Stimulated activated CD8-positive, alpha-beta memory T cell treated with anti-CD3 and anti-CD28 coated beads, Interleukin-15, amount 100 ng/mL, for 48 hours (primary cell): ENCODE data around the gene PAM.

Source experiments
- DNase-seq, 2 donors: peaks; one replicate each; pipeline ENCODE4 v3.0.0-alpha.2; 2020; ENCODE audit warnings: low read depth in 2 of 2

Gene PAM

GRCh38 chr5:102937894-102938293 lies 182.8 kb downstream of the PAM start:
- no peak for DNase-seq

- DNase-seq: no peak
Measured at GRCh38 chr5:102941111-102941510, 186.0 kb downstream of the PAM start.

DNA sequence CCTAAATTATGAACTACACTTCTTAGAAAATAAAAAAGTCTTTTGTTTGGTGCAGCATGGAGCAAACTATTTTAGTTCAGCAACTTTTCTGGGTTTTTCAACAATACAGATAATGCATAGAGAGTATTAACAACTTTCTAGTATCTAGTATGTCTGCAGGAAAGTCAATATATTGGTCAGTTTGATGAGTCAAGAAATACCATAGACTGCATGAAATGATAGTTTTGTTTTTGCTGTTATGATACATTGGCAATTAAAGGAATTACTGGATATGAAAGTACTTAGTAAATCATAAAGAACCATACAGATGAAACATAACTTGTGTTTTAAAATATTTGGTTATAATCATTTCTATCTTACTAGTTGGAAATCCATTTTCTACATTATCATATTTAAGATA lies 191.3 kb downstream of the PAM start:
- DNase-seq: no peak

DNA sequence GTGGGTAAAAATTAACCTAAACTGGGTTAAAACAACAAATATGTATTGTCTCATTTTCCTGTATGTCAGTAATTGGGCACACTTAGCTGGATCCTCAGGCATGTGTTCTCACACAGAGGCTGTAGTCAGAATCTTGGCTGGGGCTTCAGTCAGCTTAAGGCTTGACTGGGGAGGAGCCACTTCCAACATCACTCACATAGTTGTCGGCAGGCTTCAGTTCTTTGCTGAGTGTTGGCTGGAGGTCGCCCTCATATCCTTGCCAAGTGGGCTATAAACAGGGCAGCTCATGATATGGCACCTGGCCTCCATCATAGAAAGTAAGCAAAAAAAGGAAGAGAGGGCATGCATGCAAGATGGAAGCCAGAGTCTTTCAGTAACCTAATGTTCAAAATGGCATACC lies 191.9 kb downstream of the PAM start:
- DNase-seq: no peak

GRCh38 chr5:102955488-102955887 lies 200.4 kb downstream of the PAM start:
- DNase-seq: no peak

- DNase-seq: no peak
Measured at GRCh38 chr5:102956599-102956998, 201.5 kb downstream of the PAM start.

GRCh38 chr5:102957141-102957540 lies 202.0 kb downstream of the PAM start:
- DNase-seq: no peak

- DNase-seq: no peak
Measured at GRCh38 chr5:102958481-102959011, 203.4 kb downstream of the PAM start.

DNA sequence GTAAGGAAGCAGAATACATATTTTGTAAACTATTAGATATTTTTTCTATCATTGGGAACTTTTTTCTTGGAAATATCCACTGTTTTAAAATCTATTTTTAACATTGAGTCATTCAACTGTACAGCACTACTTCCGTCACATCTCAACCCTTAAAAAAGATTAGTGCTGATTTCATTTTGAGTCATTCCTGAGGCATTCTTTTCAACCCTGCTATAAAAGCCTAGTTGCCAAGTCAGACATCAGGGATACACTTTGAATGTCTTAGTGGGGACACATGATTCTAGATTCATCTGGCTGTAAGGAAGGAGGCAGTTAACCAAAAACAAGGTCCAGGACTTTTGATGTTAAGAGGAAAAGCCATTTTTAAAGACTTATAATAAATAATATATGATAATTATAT lies 203.9 kb downstream of the PAM start:
- no peak for DNase-seq

GRCh38 chr5:102961671-102962070 lies 206.6 kb downstream of the PAM start:
- DNase-seq: no peak

- no peak for DNase-seq
Measured at GRCh38 chr5:102965653-102966052, 210.5 kb downstream of the PAM start.

- no peak for DNase-seq
Measured at GRCh38 chr5:102969641-102970040, 214.5 kb downstream of the PAM start.

DNA sequence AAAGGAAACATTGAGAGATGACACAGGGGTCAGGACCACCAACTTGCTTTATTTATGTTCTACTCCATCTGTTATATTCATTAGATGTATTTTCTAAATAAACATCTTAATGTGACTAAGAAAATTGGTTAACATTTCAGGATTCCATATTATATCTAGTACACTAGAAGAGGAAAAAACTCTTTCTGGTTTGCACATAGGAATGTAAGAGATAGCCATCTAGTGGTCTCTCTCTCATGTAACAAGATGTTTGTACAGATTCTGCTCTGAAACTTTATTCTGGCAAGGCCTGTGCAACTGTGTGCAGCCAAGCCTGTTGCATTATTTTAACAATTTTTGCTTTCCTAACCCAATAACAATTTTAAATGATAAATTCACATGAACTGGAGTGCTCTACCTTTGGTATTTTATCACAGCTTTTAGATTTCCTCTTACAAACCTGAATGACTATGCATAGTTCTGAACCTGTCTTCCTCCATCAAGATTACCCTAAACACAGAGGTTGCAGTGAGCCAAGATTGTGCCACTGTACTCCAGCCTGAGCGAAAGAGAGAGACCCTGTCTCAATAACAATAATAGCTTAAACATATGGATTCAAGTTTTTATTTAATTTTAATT lies 216.7 kb downstream of the PAM start:
- DNase-seq: no peak

GRCh38 chr5:102974177-102974576 lies 219.1 kb downstream of the PAM start:
- DNase-seq: no peak

DNA sequence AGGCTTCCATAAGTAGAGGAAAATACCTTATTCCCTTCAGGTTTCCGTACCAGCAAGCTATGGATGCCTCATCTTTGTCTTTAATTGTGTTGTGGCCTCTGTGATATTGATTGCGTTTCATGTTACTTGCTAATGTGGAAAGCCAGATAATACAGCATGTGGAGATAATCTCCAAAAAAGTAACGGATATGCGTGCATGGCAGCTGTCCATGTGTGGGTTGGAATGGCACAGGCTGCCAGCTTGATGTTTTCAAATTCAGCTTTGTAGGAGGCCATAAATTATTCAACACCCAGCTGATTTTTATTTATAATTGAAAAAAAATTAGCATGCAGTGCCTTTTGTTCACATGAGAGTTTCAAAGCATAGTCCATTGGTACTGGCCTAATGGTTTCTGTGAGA lies 219.9 kb downstream of the PAM start:
- DNase-seq: no peak

DNA sequence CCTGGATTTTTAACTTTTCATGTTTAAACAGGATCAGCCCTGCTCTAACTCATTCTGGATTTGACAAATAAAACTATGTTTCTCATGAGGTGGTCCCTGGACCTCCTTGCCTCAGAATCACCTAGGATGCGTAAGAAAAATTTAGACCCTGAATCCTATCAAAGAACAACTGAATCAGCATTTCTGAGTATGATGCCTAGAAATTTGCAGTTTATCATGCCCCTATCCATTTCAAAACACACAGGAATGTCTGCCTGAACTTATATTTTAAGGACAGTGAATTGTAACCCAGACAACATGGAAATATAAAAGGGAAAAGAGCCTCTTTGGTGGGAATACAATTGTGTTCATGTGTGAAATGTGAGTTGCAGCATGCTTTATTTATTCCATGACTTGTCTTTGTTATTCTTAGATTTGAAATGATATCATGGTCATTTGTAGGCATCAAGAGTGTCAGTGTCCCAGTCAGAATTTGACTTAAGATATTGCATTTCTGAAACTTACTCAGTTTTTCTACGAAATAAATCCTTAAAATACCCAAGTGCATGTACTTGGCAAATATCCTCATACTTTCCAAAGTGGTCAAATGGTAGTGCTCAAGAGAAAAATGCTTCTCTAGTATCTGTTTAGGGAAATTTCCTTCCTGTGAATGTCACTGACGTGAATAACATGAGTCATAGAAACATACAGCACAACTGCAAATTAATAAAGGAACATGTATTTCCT lies 220.5 kb downstream of the PAM start:
- no peak for DNase-seq

DNA sequence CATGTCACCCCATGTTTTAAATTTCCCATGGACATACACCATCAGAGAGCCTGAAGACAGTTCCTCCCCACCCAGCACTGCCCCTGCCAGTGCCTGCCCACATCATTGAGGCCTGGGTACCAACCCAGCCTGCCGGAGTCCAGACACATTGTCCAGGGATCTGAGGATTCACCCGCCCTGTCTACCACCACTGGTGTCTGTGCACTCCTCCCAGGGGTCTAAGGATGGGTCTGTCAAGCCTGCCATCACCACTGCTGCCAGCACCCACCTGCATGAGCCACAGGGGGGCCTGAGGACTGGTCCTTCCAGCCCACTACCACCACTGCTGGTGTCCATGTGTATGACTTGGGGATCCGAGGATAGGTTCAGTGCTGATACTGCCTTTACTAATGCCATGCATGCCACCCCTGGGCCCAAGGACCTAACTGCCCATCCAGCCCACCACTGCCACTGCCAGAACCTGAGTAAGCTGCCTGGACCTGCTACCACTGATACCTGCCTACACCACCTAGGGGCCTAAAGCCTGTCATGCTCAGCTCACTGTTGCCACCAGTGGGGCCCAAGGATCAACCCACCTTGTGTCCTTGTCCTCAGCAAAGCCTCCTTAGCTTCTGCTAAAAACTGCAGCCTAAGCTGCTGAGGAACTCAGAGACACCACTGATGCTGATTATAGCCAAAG lies 227.0 kb downstream of the PAM start:
- no peak for DNase-seq

- DNase-seq: no peak
Measured at GRCh38 chr5:102986074-102986473, 231.0 kb downstream of the PAM start.

DNA sequence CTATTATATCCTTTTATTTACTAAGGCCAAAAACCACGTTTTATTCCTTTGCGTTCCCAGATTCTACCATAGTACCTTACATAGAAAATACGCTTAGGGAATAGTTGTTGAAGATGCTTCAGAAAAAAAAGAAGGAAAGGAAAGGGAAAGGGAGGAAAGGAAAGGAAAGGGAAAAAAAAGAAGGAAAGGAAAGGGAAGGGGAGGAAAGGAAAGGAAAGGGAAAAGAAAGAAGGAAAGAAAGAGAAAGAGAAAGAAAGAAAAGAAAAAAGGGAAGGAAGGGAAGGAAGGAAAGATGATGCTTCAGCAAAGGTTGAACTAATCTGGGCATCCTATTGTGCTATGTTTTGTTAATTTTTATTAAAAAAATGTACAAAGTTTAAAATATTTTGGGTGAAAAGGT lies 233.4 kb downstream of the PAM start:
- no peak for DNase-seq

DNA sequence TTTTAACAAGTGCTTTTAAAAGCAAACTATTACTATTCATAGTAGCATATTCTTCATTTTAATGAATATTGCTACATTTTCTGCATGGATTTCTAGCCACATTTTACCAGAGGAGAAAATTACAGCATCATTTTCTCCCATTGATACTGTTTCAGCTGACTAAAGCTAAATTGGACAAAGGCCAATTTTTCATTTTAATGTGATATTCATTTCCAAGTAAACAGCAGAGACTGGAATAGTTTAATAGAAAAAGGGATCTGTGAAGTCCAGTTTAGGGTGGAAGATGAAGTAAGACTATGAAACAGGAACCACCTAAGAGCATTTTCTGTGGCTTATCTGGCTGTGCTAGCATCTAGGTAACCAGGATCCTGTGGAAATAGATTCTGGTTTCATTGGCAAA lies 236.7 kb downstream of the PAM start:
- DNase-seq: no peak

DNA sequence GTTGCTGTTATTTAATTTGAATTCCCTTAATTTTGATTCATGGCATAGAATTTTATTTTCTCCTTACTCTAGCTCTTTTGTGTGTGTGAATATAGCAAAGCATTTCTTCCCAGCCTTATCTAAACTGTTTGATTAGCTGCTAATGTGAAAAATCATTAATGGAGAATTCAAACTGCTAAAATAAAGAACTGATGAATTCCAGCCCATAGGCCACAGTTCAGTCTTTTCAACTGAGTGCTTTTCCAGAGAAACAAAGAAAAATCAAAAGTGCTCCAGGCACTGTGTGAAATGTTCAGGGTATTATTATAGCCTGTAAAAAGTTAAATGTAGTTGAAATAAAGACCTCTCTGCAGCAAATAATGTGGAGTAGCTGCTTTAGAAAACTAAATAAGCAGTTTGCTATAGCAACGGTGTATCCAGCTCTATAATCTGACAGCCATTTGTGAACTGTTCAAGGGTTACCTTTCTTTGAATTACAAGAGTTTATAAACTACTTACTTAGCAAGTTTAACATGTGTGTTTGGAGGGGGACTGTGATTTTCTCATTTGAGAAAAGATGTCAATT lies 241.0 kb downstream of the PAM start:
- no peak for DNase-seq

- no peak for DNase-seq
Measured at GRCh38 chr5:102998224-102998623, 243.1 kb downstream of the PAM start.

GRCh38 chr5:102999191-102999590 lies 244.1 kb downstream of the PAM start:
- DNase-seq: no peak
